ENCODE results near the gene PAK1IP1. TPM values are rescaled to one million over a fixed set of nuclear protein-coding genes. Genes with fewer than 3 reads are reported as not detected.

Gene PAK1IP1
- total and polyA plus RNA-seq, 2 donors (not counting 3 experiments of a cell fraction or from before 2014, with no cell fraction given), result 10.6 to 20.6 TPM

GRCh38 chr6:10719296-10719963, 24.7 kb downstream of the PAK1IP1 start:
- H3K4me2 ChIP-seq (ENCODE audit: insufficient read depth, low read length), result peak overlapping the region; percentile 18
- no peaks in the 10 kb centered on the region for H4K20me1 ChIP-seq (replicated peaks; ENCODE audit: control insufficient read depth, extremely low read depth, insufficient read depth, low read length)
- TF ChIP-seq JUN (IDR thresholded peaks at IDR 0.05; ENCODE audit: borderline replicate concordance, insufficient read depth, insufficient read length, low read depth) (no peak), POLR2AphosphoS5 (IDR thresholded peaks at IDR 0.05; ENCODE audit: insufficient read depth, low read depth, low read length) (no peak), MYC (IDR thresholded peaks at IDR 0.05; ENCODE audit: low read depth, low read length) (no peak), EZH2 (IDR thresholded peaks at IDR 0.05; ENCODE audit: borderline replicate concordance, low read depth, low read length, severe bottlenecking) (no peak), CTCF (IDR thresholded peaks at IDR 0.05; ENCODE audit: extremely low read depth in 1 of 2, insufficient read depth in 1 of 2, low read depth in 1 of 2, low read length in 2 of 2) (no peak), GATA2 (IDR thresholded peaks at IDR 0.05; ENCODE audit: insufficient read depth, insufficient read length, low read depth, low read length) (no peak), POLR2A (IDR thresholded peaks at IDR 0.05; ENCODE audit: low read depth, low read length) (no peak), FOS (IDR thresholded peaks at IDR 0.05; ENCODE audit: borderline replicate concordance, insufficient read depth, low read length) (no peak), MAX (IDR thresholded peaks at IDR 0.05; ENCODE audit: insufficient read depth, insufficient read length) (no peak)
- no peaks in the 10 kb centered on the region for H3K27me3 ChIP-seq (ENCODE audit: control insufficient read depth in 2 of 2, insufficient read depth in 2 of 2, low read length in 2 of 2)
- BruUV-seq (replicated peaks), result TSS peak; percentile 57
- H3K27ac ChIP-seq (ENCODE audit: insufficient read depth, low read depth, low read length), result no peak overlapping the region
- H3K9me1 ChIP-seq (replicated peaks; ENCODE audit: control insufficient read depth, extremely low read depth, insufficient read depth, low read length), result no peaks in the 10 kb centered on the region
- peaks cover 10% of the 10 kb centered on the region for H3K4me1 ChIP-seq (ENCODE audit: control insufficient read depth, extremely low read depth, insufficient read depth, low read length)
- CTCF ChIA-PET, result interaction anchor here (0.6 to 4.8 kb wide), 6 partner anchors 8 to 258 kb away, joined by 3 to 21 read pairs (median 4); no protein-coding TSS in a partner anchor
- peak overlapping the region in 1 of 3 experiments; percentile 85 for H3K4me3 ChIP-seq (replicated peaks in 1 of 3; ENCODE audit: insufficient read depth in 1 of 3, low read depth in 1 of 3, low read length in 3 of 3)
- FAIRE-seq (peak; percentile 37), DNase-seq (ENCODE audit: low read depth, low spot score) (peak; percentile 24)
- intact Hi-C loops (cut with micrococcal nuclease), result no loop called here
- POLR2A ChIA-PET, result interaction anchor here (0.6 kb wide), 1 partner anchor 15 kb away, joined by 6 read pairs; no protein-coding TSS in a partner anchor
- H3K36me3 ChIP-seq (ENCODE audit: control insufficient read depth in 2 of 2, extremely low read depth in 1 of 2, insufficient read depth in 2 of 2, low read length in 2 of 2), result no peaks in the 10 kb centered on the region
- H3K9me3 ChIP-seq (replicated peaks; ENCODE audit: control insufficient read depth, insufficient read depth, low read length), result no peaks in the 10 kb centered on the region
- H2AFZ ChIP-seq (ENCODE audit: low read depth, low read length), result no peak overlapping the region
- H3K79me2 ChIP-seq (ENCODE audit: control insufficient read depth, insufficient read depth, low read length), result no peaks in the 10 kb centered on the region
- dilution Hi-C loops (cut with MboI; ENCODE audit: extremely low pct_ligation_motif_present, low sequenced_read_pairs), result no loop called here
- H3K9ac ChIP-seq (replicated peaks; ENCODE audit: extremely low read depth, insufficient read depth, low read length), result no peak overlapping the region

Measured in endothelial cell of umbilical vein (primary cell).